ENCODE measurements around the gene S100B.

- TF ChIP-seq GATA3 (IDR thresholded peaks at IDR 0.05; ENCODE audit: low read depth, low read length) (no peak), GATA2 (IDR thresholded peaks at IDR 0.05; ENCODE audit: low read depth, low read length) (no peak)
These were observed 1.7 kb downstream of the S100B start for GRCh38 chr21:46603228-46603627.
